Endothelial cell of umbilical vein (primary cell): ENCODE results near the gene ZDHHC7. TPM values are rescaled to one million over a fixed set of nuclear protein-coding genes. Genes with fewer than 3 reads are reported as not detected.

ENCODE experiments used
- BruUV-seq: library from RNA; stranded (reverse); fragments of 400-500 nt; replicated peaks from 2 replicates; lab custom pipeline; 2021; lab: Mats Ljungman, UMichigan
- CTCF ChIA-PET: fragments of 300-600, 350-600 bp; sonication (Branson Sonifier 250); formaldehyde crosslinking; loops from one replicate; lab custom pipeline; 2021; ENCODE audit warnings: antibody characterized with exemption, inconsistent platforms; lab: Charles Lee
- POLR2A ChIA-PET: fragments of 300-600, 350-600 bp; sonication (Branson Sonifier 250); formaldehyde crosslinking; loops from one replicate; lab custom pipeline; 2021; ENCODE audit warnings: antibody characterized with exemption, inconsistent platforms; lab: Charles Lee
- DNase-seq: peaks from one replicate; pipeline ENCODE4 v3.0.0-alpha.2; 2011; ENCODE audit warnings: low read depth, low spot score
- FAIRE-seq: peaks from 2 replicates; lab custom pipeline; 2011; peaks lifted over from hg19 to GRCh38; lab: Jason Lieb, UNC
- H2AFZ ChIP-seq: 2 replicates; pipeline ENCODE4 v1.6.0; 2012; ENCODE audit warnings: low read depth, low read length, control low read depth, inconsistent platforms
- H3K27ac ChIP-seq: 2 replicates; pipeline ENCODE4 v1.5.1; 2011; ENCODE audit warnings: low read depth, mild to moderate bottlenecking, control low read depth, low read length, moderate library complexity; ENCODE audit not compliant: insufficient read depth
- H3K27me3 ChIP-seq, 2 experiments: 2 replicates each; pipeline versions ENCODE4 v1.6.0 to v1.6.1; 2011; ENCODE audit warnings: low read length in 2 of 2, mixed read lengths in 1 of 2; ENCODE audit not compliant: control insufficient read depth in 2 of 2, insufficient read depth in 2 of 2
- H3K36me3 ChIP-seq, 2 experiments: 2 replicates in 1 of 2; 3 replicates in 1 of 2; pipeline ENCODE4 v1.5.1; 2011; ENCODE audit warnings: low read length in 2 of 2, mild to moderate bottlenecking in 1 of 2, moderate library complexity in 1 of 2; ENCODE audit not compliant: control insufficient read depth in 2 of 2, insufficient read depth in 2 of 2; ENCODE audit errors: extremely low read depth in 1 of 2
- H3K4me1 ChIP-seq: 3 replicates; pipeline ENCODE4 v1.5.1; 2011; ENCODE audit warnings: mild to moderate bottlenecking, low read length; ENCODE audit not compliant: control insufficient read depth, insufficient read depth; ENCODE audit errors: extremely low read depth
- H3K4me2 ChIP-seq: 2 replicates; pipeline ENCODE4 v1.6.1; 2011; ENCODE audit warnings: low read length, control low read depth, mixed read lengths; ENCODE audit not compliant: insufficient read depth
- H3K4me3 ChIP-seq, 3 experiments: fragments of 200-600 bp in 1 of 3; sonication (generic), shearing (Covaris generic) in 1 of 3; replicated peaks in 1 of 3; 2 replicates each; pipeline ENCODE4 v1.5.1; 2011 to 2016; ENCODE audit warnings: control low read depth in 3 of 3, low read length in 3 of 3, mild to moderate bottlenecking in 2 of 3, inconsistent platforms in 1 of 3, low read depth in 1 of 3, moderate library complexity in 1 of 3; ENCODE audit not compliant: insufficient read depth in 1 of 3
- H3K79me2 ChIP-seq: 2 replicates; pipeline ENCODE4 v1.6.0; 2012; ENCODE audit warnings: low read length, inconsistent platforms; ENCODE audit not compliant: control insufficient read depth, insufficient read depth
- H3K9ac ChIP-seq: replicated peaks from 2 replicates; pipeline ENCODE3; 2011; ENCODE audit warnings: low read length, control low read depth; ENCODE audit not compliant: insufficient read depth; ENCODE audit errors: extremely low read depth
- H3K9me1 ChIP-seq: replicated peaks from 3 replicates; pipeline ENCODE4 v1.6.0; 2011; ENCODE audit warnings: mild to moderate bottlenecking, low read length; ENCODE audit not compliant: control insufficient read depth, insufficient read depth; ENCODE audit errors: extremely low read depth
- H3K9me3 ChIP-seq: replicated peaks from 2 replicates; pipeline ENCODE4 v1.5.1; 2012; ENCODE audit warnings: low read length, inconsistent platforms; ENCODE audit not compliant: control insufficient read depth, insufficient read depth
- H4K20me1 ChIP-seq: replicated peaks from 2 replicates; pipeline ENCODE3; 2011; ENCODE audit warnings: mild to moderate bottlenecking, low read length; ENCODE audit not compliant: control insufficient read depth, insufficient read depth; ENCODE audit errors: extremely low read depth
- CTCF ChIP-seq, 2 donors: IDR thresholded peaks; 1 replicate in 1 of 2; 2 replicates in 1 of 2; pipeline ENCODE4 v1.5.1; 2011; ENCODE audit warnings: low read length in 2 of 2, mild to moderate bottlenecking in 2 of 2, moderate library complexity in 2 of 2, control low read depth in 1 of 2, inconsistent platforms in 1 of 2, low read depth in 1 of 2; ENCODE audit not compliant: insufficient read depth in 1 of 2; ENCODE audit errors: extremely low read depth in 1 of 2
- EZH2 ChIP-seq: IDR thresholded peaks from 2 replicates; pipeline ENCODE4 v1.6.1; 2012; ENCODE audit warnings: borderline replicate concordance, low read depth, mild to moderate bottlenecking, moderate library complexity, low read length, inconsistent platforms; ENCODE audit not compliant: severe bottlenecking
- FOS ChIP-seq: IDR thresholded peaks from 2 replicates; pipeline ENCODE4 v1.6.1; 2011; ENCODE audit warnings: mild to moderate bottlenecking, low read length, moderate library complexity, borderline replicate concordance; ENCODE audit not compliant: insufficient read depth
- GATA2 ChIP-seq: IDR thresholded peaks from 2 replicates; pipeline ENCODE4 v1.7.0; 2011; ENCODE audit warnings: low read depth, mild to moderate bottlenecking, moderate library complexity, mixed read lengths, low read length; ENCODE audit not compliant: insufficient read length, insufficient read depth
- JUN ChIP-seq: IDR thresholded peaks from 2 replicates; pipeline ENCODE4 v1.6.1; 2011; ENCODE audit warnings: borderline replicate concordance, low read depth; ENCODE audit not compliant: insufficient read length, insufficient read depth
- MAX ChIP-seq: IDR thresholded peaks from 2 replicates; pipeline ENCODE4 v1.6.1; 2011; ENCODE audit not compliant: insufficient read depth, insufficient read length
- MYC ChIP-seq: IDR thresholded peaks from one replicate; pipeline ENCODE4 v1.6.1; 2011; ENCODE audit warnings: mild to moderate bottlenecking, low read depth, low read length
- POLR2A ChIP-seq: IDR thresholded peaks from 2 replicates; pipeline ENCODE4 v1.6.1; 2012; ENCODE audit warnings: low read depth, mild to moderate bottlenecking, control low read depth, low read length
- POLR2AphosphoS5 ChIP-seq: IDR thresholded peaks from 2 replicates; pipeline ENCODE4 v1.6.1; 2012; ENCODE audit warnings: low read depth, mild to moderate bottlenecking, control low read depth, low read length, moderate library complexity; ENCODE audit not compliant: insufficient read depth
- dilution Hi-C: fragments of 300-500 bp; cut with MboI; formaldehyde crosslinking; loops from one replicate; pipeline ENCODE4 v1.15.0; 2019; ENCODE audit warnings: low sequenced_read_pairs; ENCODE audit not compliant: extremely low pct_ligation_motif_present
- intact Hi-C: fragments of 100-400 bp; cut with micrococcal nuclease; formaldehyde crosslinking; loops from one replicate; pipeline ENCODE4 v1.10.0; 2022
- polyA plus RNA-seq, 4 experiments: library from polyadenylated mRNA; depleted of rRNA in 3 of 4; stranded (reverse) in 3 of 4; unstranded in 1 of 4; fragments of >200 nt; gene quantifications; 2 replicates each; pipeline versions ENCODE4 v1.2.1 to v1.2.3, GENCODE V29; 2011 to 2012; ENCODE audit warnings: missing spikeins in 1 of 4
- total RNA-seq: library from RNA; stranded (reverse); gene quantifications from 2 replicates; pipeline ENCODE4 v1.2.3, GENCODE V29; 2021

Gene ZDHHC7
- total and polyA plus RNA-seq, 2 donors (not counting 3 experiments of a cell fraction or from before 2014, with no cell fraction given): 44.1 to 46.2 TPM

- Histone ChIP-seq H4K20me1 (no peaks in the 10 kb centered on the region), H3K4me3 (no peak overlapping the region), H3K79me2 (no peaks in the 10 kb centered on the region), H3K4me2 (no peak overlapping the region), H3K9me1 (no peaks in the 10 kb centered on the region), H3K27me3 (peaks cover 2 to 5% of the 10 kb centered on the region in 2 experiments), H3K4me1 (peaks cover 4% of the 10 kb centered on the region), H3K9ac (no peak overlapping the region), H3K27ac (no peak overlapping the region), H2AFZ (no peak overlapping the region), H3K9me3 (no peaks in the 10 kb centered on the region), H3K36me3 (no peaks in the 10 kb centered on the region)
- dilution Hi-C loops (no loop called here), intact Hi-C loops (no loop called here)
- FAIRE-seq (no peak), DNase-seq (no peak)
- TF ChIP-seq POLR2AphosphoS5 (no peak), FOS (no peak), CTCF (IDR thresholded peaks at IDR 0.05; ENCODE audit: extremely low read depth in 1 of 2, insufficient read depth in 1 of 2, low read depth in 1 of 2, low read length in 2 of 2) (no peak), GATA2 (no peak), MYC (no peak), EZH2 (no peak), MAX (no peak), JUN (no peak), POLR2A (no peak)
- no TSS peak for BruUV-seq
- CTCF ChIA-PET: interaction anchor here (1.2 to 1.3 kb wide), 2 partner anchors 12 to 282 kb away, joined by 3 read pairs; no protein-coding TSS in a partner anchor
- POLR2A ChIA-PET: no interaction called here
Measured at GRCh38 chr16:85019659-85020245, 8.4 kb upstream of the ZDHHC7 start.
